K562 (cell line): Measurements from ENCODE around the gene WNK2. TPM values are rescaled to one million over a fixed set of nuclear protein-coding genes. Genes with fewer than 3 reads are reported as not detected.

ENCODE experiments used
- ATAC-seq: fragments of 200-7000 bp; cut with Tn5 transposase; 3 replicates; pipeline ENCODE4 v1.9.1; 2020; ENCODE audit warnings: moderate library complexity
- BruUV-seq: library from RNA; stranded (reverse); fragments of 400-500 nt; replicated peaks from 2 replicates; lab custom pipeline; 2021; lab: Mats Ljungman, UMichigan
- CTCF ChIA-PET: fragments of 300-600 bp; formaldehyde crosslinking; extraction: SDS; loops from one replicate; lab custom pipeline; 2021; ENCODE audit warnings: low intra/inter-chr PET ratio; lab: Yijun Ruan, JAX
- POLR2A ChIA-PET: fragments of 300-600, 350-650 bp; sonication (Branson Sonifier 250); formaldehyde crosslinking; extraction: SDS; loops from one replicate; lab custom pipeline; 2021; ENCODE audit warnings: antibody characterized with exemption, inconsistent platforms; lab: Yijun Ruan, JAX
- DNase-seq, 4 experiments: peaks; one replicate each; pipeline versions ENCODE4 v3.0.0 to v3.0.0-alpha.2; 2011 to 2018; ENCODE audit warnings: low spot score in 3 of 4, mixed read lengths in 3 of 4; ENCODE audit errors: extremely low read depth in 1 of 4
- FAIRE-seq: peaks from 2 replicates; lab custom pipeline; 2011; peaks lifted over from hg19 to GRCh38; lab: Jason Lieb, UNC
- H2AFZ ChIP-seq: 2 replicates; pipeline ENCODE4 v1.6.0; 2011; ENCODE audit warnings: low read depth, low read length, control low read depth, inconsistent platforms
- H3K27ac ChIP-seq: fragments of 200-600 bp; 3 replicates; pipeline ENCODE4 v1.8.0; 2011; ENCODE audit warnings: low read depth, mild to moderate bottlenecking, control low read depth, inconsistent platforms, low read length, moderate library complexity, mixed read lengths; ENCODE audit errors: extremely low read depth
- H3K27me3 ChIP-seq, 2 experiments: fragments of 300-600 bp in 1 of 2; 2 replicates in 1 of 2; 3 replicates in 1 of 2; pipeline versions ENCODE4 v1.6.0 to v1.8.0; 2011; ENCODE audit warnings: inconsistent platforms in 2 of 2, low read length in 2 of 2, mild to moderate bottlenecking in 1 of 2, mixed read lengths in 1 of 2, moderate library complexity in 1 of 2; ENCODE audit not compliant: control insufficient read depth in 2 of 2, insufficient read depth in 2 of 2
- H3K36me3 ChIP-seq: fragments of 300-600 bp; 3 replicates; pipeline ENCODE4 v1.8.0; 2011; ENCODE audit warnings: mild to moderate bottlenecking, low read length, inconsistent platforms; ENCODE audit not compliant: control insufficient read depth, insufficient read depth
- H3K4me1 ChIP-seq, 2 experiments: fragments of 200-600 bp in 1 of 2; replicated peaks in 1 of 2; 2 replicates in 1 of 2; 3 replicates in 1 of 2; pipeline versions ENCODE4 v1.5.1 to v1.8.0; 2011; ENCODE audit warnings: inconsistent platforms in 2 of 2, low read length in 2 of 2, mild to moderate bottlenecking in 1 of 2, mixed read lengths in 1 of 2, moderate library complexity in 1 of 2; ENCODE audit not compliant: control insufficient read depth in 2 of 2, insufficient read depth in 2 of 2
- H3K4me2 ChIP-seq: 2 replicates; pipeline ENCODE4 v1.6.1; 2011; ENCODE audit warnings: low read length, control low read depth, inconsistent platforms, mixed read lengths; ENCODE audit not compliant: insufficient read depth
- H3K4me3 ChIP-seq: fragments of 200-600 bp; sonication (generic), shearing (Covaris generic); 2 replicates; pipeline ENCODE4 v1.5.1; 2016; ENCODE audit warnings: control low read depth, inconsistent platforms
- H3K79me2 ChIP-seq: fragments of 200-600 bp; 3 replicates; pipeline ENCODE4 v1.8.0; 2011; ENCODE audit warnings: low read length, inconsistent platforms; ENCODE audit not compliant: control insufficient read depth, insufficient read depth
- H3K9ac ChIP-seq, 2 experiments: 2 replicates each; pipeline versions ENCODE4 v1.6.0 to v1.6.1; 2011; ENCODE audit warnings: low read depth in 2 of 2, low read length in 2 of 2, control low read depth in 1 of 2, inconsistent platforms in 1 of 2, mild to moderate bottlenecking in 1 of 2, mixed read lengths in 1 of 2; ENCODE audit not compliant: insufficient read depth in 1 of 2
- H3K9me1 ChIP-seq: one replicate; pipeline ENCODE4 v1.6.0; 2011; ENCODE audit warnings: inconsistent platforms, mild to moderate bottlenecking, low read length, moderate library complexity; ENCODE audit not compliant: control insufficient read depth, insufficient read depth
- H3K9me3 ChIP-seq: replicated peaks from 2 replicates; pipeline ENCODE4 v1.5.1; 2011; ENCODE audit warnings: low read depth, low read length, inconsistent platforms; ENCODE audit not compliant: control insufficient read depth, insufficient read depth
- H4K20me1 ChIP-seq: replicated peaks from 2 replicates; pipeline ENCODE4 v1.6.1; 2011; ENCODE audit warnings: low read length, inconsistent platforms, mixed read lengths; ENCODE audit not compliant: control insufficient read depth, insufficient read depth
- CAMTA2 ChIP-seq: fragments of 250-450 bp; sonication (Bioruptor Pico); conservative IDR thresholded peaks from 2 replicates; pipeline ENCODE4 v1.5.1; 2022
- EZH2 ChIP-seq: IDR thresholded peaks from 2 replicates; pipeline ENCODE4 v1.6.1; 2012; ENCODE audit warnings: low read depth, mild to moderate bottlenecking, inconsistent platforms, low read length, borderline replicate concordance
- KLF10 ChIP-seq: fragments of 250-450 bp; sonication (Bioruptor Pico); IDR thresholded peaks from 2 replicates; pipeline ENCODE4 v1.6.1; 2021; ENCODE audit warnings: matching md5 sums
- PCBP1 ChIP-seq: fragments of 200-400 bp; formaldehyde crosslinking; IDR thresholded peaks from 2 replicates; pipeline ENCODE4 v1.6.1; 2018; ENCODE audit warnings: mild to moderate bottlenecking, low read depth, low read length; ENCODE audit not compliant: poor library complexity, severe bottlenecking
- POLR2AphosphoS2 ChIP-seq: IDR thresholded peaks from 2 replicates; pipeline ENCODE4 v1.6.1; 2012; ENCODE audit warnings: low read length, improper control_type of control experiment
- SNIP1 ChIP-seq: fragments of 450-650 bp; IDR thresholded peaks from 2 replicates; pipeline ENCODE4 v1.7.1; 2017; ENCODE audit warnings: low read depth, mild to moderate bottlenecking
- WGBS: fragments of 100-300 bp; shearing (Covaris generic); methylation state at CpG from one replicate; pipeline ENCODE4 v1.1.6; 2016; ENCODE audit warnings: low coverage, mixed read lengths; ENCODE audit not compliant: insufficient coverage; ENCODE audit errors: missing lambda C conversion rate; 5-methylcytosine and 5-hydroxymethylcytosine counted together
- in situ Hi-C: fragments of 300-500 bp; cut with MboI; formaldehyde crosslinking; loops from 4 replicates; pipeline ENCODE4 v1.15.0; 2018; ENCODE audit warnings: inconsistent platforms, mixed read lengths
- intact Hi-C: fragments of 100-400 bp; cut with micrococcal nuclease; formaldehyde crosslinking; loops from 2 replicates; pipeline ENCODE4 v1.14.2; 2022
- polyA plus RNA-seq, 8 experiments: library from polyadenylated mRNA; depleted of rRNA in 4 of 8; stranded (reverse) in 5 of 8; unstranded in 3 of 8; fragments of >200 nt; fragmentation: Nextera tagmentation in 2 of 8; fragmentation: Illumina TruSeq in 1 of 8; extraction: Ambion mirVana in 2 of 8; extraction: Trizol in 1 of 8; gene quantifications; 2 replicates each; pipeline versions ENCODE4 v1.2.1 to v1.2.3, GENCODE V29; 2011 to 2014; ENCODE audit warnings: inconsistent platforms in 1 of 8, missing spikeins in 1 of 8
- total RNA-seq, 7 experiments: library from RNA; depleted of rRNA in 6 of 7; stranded (reverse); fragments of >200 nt in 6 of 7; fragmentation: Illumina TruSeq in 2 of 7; extraction: Trizol in 2 of 7; gene quantifications; 2 replicates each; pipeline versions ENCODE4 v1.2.1 to v1.2.3, GENCODE V29; 2011 to 2021; ENCODE audit warnings: low replicate concordance in 1 of 7
- TF ChIP-seq, protein P1 (sequence below), 2 experiments: IDR thresholded peaks; 2 replicates each; pipeline ENCODE4 v1.6.1; 2011; ENCODE audit warnings: borderline replicate concordance in 1 of 2, control low read depth in 1 of 2, low read depth in 1 of 2, low read length in 1 of 2, mild to moderate bottlenecking in 1 of 2, mixed read lengths in 1 of 2, moderate library complexity in 1 of 2; ENCODE audit not compliant: insufficient read depth in 1 of 2, insufficient read length in 1 of 2, poor library complexity in 1 of 2, severe bottlenecking in 1 of 2; ENCODE audit errors: extremely low read depth in 1 of 2

Gene WNK2
- total and polyA plus RNA-seq, 9 of the 15 experiments (the other 6 are each of a cell fraction or from before 2014, with no cell fraction given): 0.36 to 3.3 (median 0.64) TPM; not detected in 2

DNA sequence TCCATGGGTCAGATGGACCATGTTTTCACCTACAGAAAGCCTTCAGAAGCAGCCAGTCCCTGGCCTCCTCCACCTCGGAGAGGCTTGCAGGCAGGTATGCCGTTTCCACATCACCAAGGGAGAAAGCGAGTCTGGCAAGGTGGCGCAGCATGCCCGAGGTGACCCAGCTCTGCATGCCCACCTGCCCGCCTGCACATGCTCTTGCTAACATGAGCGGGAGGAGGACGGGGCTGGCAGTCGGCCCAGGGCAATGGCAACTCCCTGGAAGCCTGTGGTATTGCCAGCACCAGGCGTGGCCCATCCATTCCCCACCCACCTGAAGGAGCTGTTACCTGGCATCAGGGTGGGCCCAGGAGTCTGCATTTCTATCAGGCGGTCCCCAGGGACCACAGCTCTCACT is 46.6 kb upstream of the WNK2 start:
- no peaks in the 10 kb centered on the region for H3K9me3 ChIP-seq
- no peaks in the 10 kb centered on the region for H3K36me3 ChIP-seq
- H3K9me1 ChIP-seq: no peaks in the 10 kb centered on the region
- H3K4me1 ChIP-seq: peaks cover 16 to 42% of the 10 kb centered on the region in 2 experiments
- ChIA-PET POLR2A (interaction anchor here (1.1 kb wide), 1 partner anchor 15 kb away, joined by 3 read pairs; no protein-coding TSS in a partner anchor), CTCF (no interaction called here)
- in situ Hi-C loops (no loop called here), intact Hi-C loops (no loop called here)
- H2AFZ ChIP-seq: no peak overlapping the region
- FAIRE-seq: no peak
- no peaks in the 10 kb centered on the region for H4K20me1 ChIP-seq
- H3K27me3 ChIP-seq: peaks cover 0 to 20% of the 10 kb centered on the region in 2 experiments; a peak in 2 of 5 replicates
- WGBS: 14% methylated on average over 6 of the region's 11 CpGs
- no peak overlapping the region for H3K27ac ChIP-seq
- H3K9ac ChIP-seq: no peak overlapping the region
- H3K4me3 ChIP-seq: no peak overlapping the region
- TF ChIP-seq SNIP1 (no peak), EZH2 (no peak), POLR2AphosphoS2 (no peak), CAMTA2 (CRISPR knock-in tag) (no peak), KLF10 (no peak), PCBP1 (no peak)
- TF ChIP-seq, protein P1, sequence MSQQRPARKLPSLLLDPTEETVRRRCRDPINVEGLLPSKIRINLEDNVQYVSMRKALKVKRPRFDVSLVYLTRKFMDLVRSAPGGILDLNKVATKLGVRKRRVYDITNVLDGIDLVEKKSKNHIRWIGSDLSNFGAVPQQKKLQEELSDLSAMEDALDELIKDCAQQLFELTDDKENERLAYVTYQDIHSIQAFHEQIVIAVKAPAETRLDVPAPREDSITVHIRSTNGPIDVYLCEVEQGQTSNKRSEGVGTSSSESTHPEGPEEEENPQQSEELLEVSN (IDR thresholded peaks at IDR 0.05; ENCODE audit: borderline replicate concordance in 1 of 2, extremely low read depth in 1 of 2, insufficient read depth in 1 of 2, insufficient read length in 1 of 2, low read depth in 1 of 2, low read length in 1 of 2, poor library complexity in 1 of 2, severe bottlenecking in 1 of 2): no peak
- no peak for DNase-seq
- H3K4me2 ChIP-seq: no peak overlapping the region
- BruUV-seq: no TSS peak
- no peaks in the 10 kb centered on the region; the same call in 2 of the 3 replicates for H3K79me2 ChIP-seq
- ATAC-seq: no peak
